ENCODE results near the gene CEP85. TPM values are rescaled to one million over a fixed set of nuclear protein-coding genes. Genes with fewer than 3 reads are reported as not detected.
"Not testable (repeated sequence)": the region's sequence is repeated elsewhere in the genome, so short reads cannot be mapped to it uniquely, and the experiment has no call there.

The CEP85 gene
- total RNA-seq, 1 experiment from 2014 or later = 19.7 TPM

GRCh38 chr1:26305667-26306289 is 71.8 kb downstream of the CEP85 start:
- Mint-ChIP-seq H3K27me3 (ENCODE audit: insufficient read depth, unreplicated experiment) (no peaks in the 10 kb centered on the region), H3K4me3 (ENCODE audit: unreplicated experiment) (peak overlapping the region; percentile 99), H3K4me1 (ENCODE audit: low read depth, unreplicated experiment) (peaks cover 12% of the 10 kb centered on the region), H3K27ac (ENCODE audit: unreplicated experiment) (peak overlapping the region; percentile 98), H3K36me3 (ENCODE audit: insufficient read depth, unreplicated experiment) (peaks cover 5% of the 10 kb centered on the region), H3K9me3 (ENCODE audit: unreplicated experiment) (no peaks in the 10 kb centered on the region)
- intact Hi-C loops (cut with micrococcal nuclease; ENCODE audit: unreplicated experiment) = no loop called here
- H3K36me3 ChIP-seq (ENCODE audit: control insufficient read depth, insufficient read depth, low read length) = no peaks in the 10 kb centered on the region
- BruUV-seq (replicated peaks) = TSS peak; percentile 62
- no peaks in the 10 kb centered on the region for H3K27me3 ChIP-seq (replicated peaks; ENCODE audit: control insufficient read depth, insufficient read depth, low read length)
- POLR2A ChIA-PET = no interaction called here
- no peak for TF ChIP-seq CTCF (IDR thresholded peaks at IDR 0.05; ENCODE audit: insufficient read depth in 1 of 2, low read depth in 1 of 2, low read length in 1 of 2, severe bottlenecking in 1 of 2, unreplicated experiment in 1 of 2)
- CTCF ChIA-PET = no interaction called here
- peak overlapping the region; percentile 87 for H3K4me3 ChIP-seq (ENCODE audit: low read depth, low read length)
- peak in 1 of 2 experiments; percentile 15 for DNase-seq
- H3K4me1 ChIP-seq = peaks cover 14% of the 10 kb centered on the region; the same call in 1 of the 2 replicates
- no peaks in the 10 kb centered on the region for H3K9me3 ChIP-seq

GRCh38 chr1:26306290-26307229 is 72.6 kb downstream of the CEP85 start, which contains the start of gene UBXN11:
Gene UBXN11, minus strand, starts transcription at chr1:26306636. Its CDS starts 3,753 bp downstream, at chr1:26302883.
- ChIA-PET CTCF (no interaction called here), POLR2A (no interaction called here)
- H3K36me3 ChIP-seq (ENCODE audit: control insufficient read depth, insufficient read depth, low read length) = no peaks in the 10 kb centered on the region
- no peaks in the 10 kb centered on the region for H3K27me3 ChIP-seq (replicated peaks; ENCODE audit: control insufficient read depth, insufficient read depth, low read length)
- peak within 1 kb of the TSS; percentile 99 for H3K4me3 Mint-ChIP-seq (ENCODE audit: unreplicated experiment)
- H3K27ac Mint-ChIP-seq (ENCODE audit: unreplicated experiment) = peak within 1 kb of the TSS; percentile 98
- H3K27me3 Mint-ChIP-seq (ENCODE audit: insufficient read depth, unreplicated experiment) = no peaks in the 10 kb centered on the region
- H3K9me3 Mint-ChIP-seq (ENCODE audit: unreplicated experiment) = no peaks in the 10 kb centered on the region
- TSS peak; percentile 85 for BruUV-seq (replicated peaks)
- H3K36me3 Mint-ChIP-seq (ENCODE audit: insufficient read depth, unreplicated experiment) = peaks cover 5% of the 10 kb centered on the region
- TF ChIP-seq CTCF (IDR thresholded peaks at IDR 0.05; ENCODE audit: insufficient read depth in 1 of 2, low read depth in 1 of 2, low read length in 1 of 2, severe bottlenecking in 1 of 2, unreplicated experiment in 1 of 2) = no peak
- intact Hi-C loops (cut with micrococcal nuclease; ENCODE audit: unreplicated experiment) = no loop called here
- peak within 1 kb of the TSS; percentile 87 for H3K4me3 ChIP-seq (ENCODE audit: low read depth, low read length)
- H3K9me3 ChIP-seq = no peaks in the 10 kb centered on the region
- peak; percentile 93 to 96 for DNase-seq
- peaks cover 12% of the 10 kb centered on the region for H3K4me1 Mint-ChIP-seq (ENCODE audit: low read depth, unreplicated experiment)
- H3K4me1 ChIP-seq = peaks cover 14% of the 10 kb centered on the region; the same call in 1 of the 2 replicates

GRCh38 chr1:26307363-26307781 is 73.4 kb downstream of the CEP85 start:
- CTCF ChIA-PET = interaction anchor here (0.7 kb wide), 1 partner anchor 20 kb away, joined by 7 read pairs; no protein-coding TSS in a partner anchor
- intact Hi-C loops (cut with micrococcal nuclease; ENCODE audit: unreplicated experiment) = no loop called here
- POLR2A ChIA-PET = interaction anchor here (1.5 kb wide), 1 partner anchor 11 kb away, joined by 5 read pairs; the partner anchor contains the start of gene CD52
- Histone ChIP-seq H3K4me3 (ENCODE audit: low read depth, low read length) (peak overlapping the region; percentile 41), H3K36me3 (ENCODE audit: control insufficient read depth, insufficient read depth, low read length) (no peaks in the 10 kb centered on the region), H3K27me3 (replicated peaks; ENCODE audit: control insufficient read depth, insufficient read depth, low read length) (no peaks in the 10 kb centered on the region), H3K9me3 (no peaks in the 10 kb centered on the region), H3K4me1 (peaks cover 14% of the 10 kb centered on the region; the same call in 1 of the 2 replicates)
- Mint-ChIP-seq H3K4me1 (ENCODE audit: low read depth, unreplicated experiment) (peaks cover 19% of the 10 kb centered on the region), H3K36me3 (ENCODE audit: insufficient read depth, unreplicated experiment) (peaks cover 12% of the 10 kb centered on the region), H3K4me3 (ENCODE audit: unreplicated experiment) (peak overlapping the region; percentile 99), H3K27me3 (ENCODE audit: insufficient read depth, unreplicated experiment) (no peaks in the 10 kb centered on the region), H3K9me3 (ENCODE audit: unreplicated experiment) (no peaks in the 10 kb centered on the region), H3K27ac (ENCODE audit: unreplicated experiment) (no peak overlapping the region)
- no TSS peak for BruUV-seq (replicated peaks)
- no peak for DNase-seq
- TF ChIP-seq CTCF (IDR thresholded peaks at IDR 0.05; ENCODE audit: insufficient read depth in 1 of 2, low read depth in 1 of 2, low read length in 1 of 2, severe bottlenecking in 1 of 2, unreplicated experiment in 1 of 2) = no peak

GRCh38 chr1:26307966-26308899 is 74.2 kb downstream of the CEP85 start:
- Mint-ChIP-seq H3K4me3 (ENCODE audit: unreplicated experiment) (peak overlapping the region; percentile 99), H3K36me3 (ENCODE audit: insufficient read depth, unreplicated experiment) (peaks cover 12% of the 10 kb centered on the region), H3K4me1 (ENCODE audit: low read depth, unreplicated experiment) (peaks cover 19% of the 10 kb centered on the region)
- CTCF ChIA-PET = interaction anchor here (0.7 kb wide), 2 partner anchors 21 to 31 kb away, joined by 5 to 7 read pairs; no protein-coding TSS in a partner anchor
- BruUV-seq (replicated peaks); intact Hi-C loops (cut with micrococcal nuclease; ENCODE audit: unreplicated experiment); H3K27me3 ChIP-seq (replicated peaks; ENCODE audit: control insufficient read depth, insufficient read depth, low read length); H3K4me1 ChIP-seq; H3K27me3 Mint-ChIP-seq (ENCODE audit: insufficient read depth, unreplicated experiment); H3K27ac Mint-ChIP-seq (ENCODE audit: unreplicated experiment); H3K4me3 ChIP-seq (ENCODE audit: low read depth, low read length); H3K9me3 Mint-ChIP-seq (ENCODE audit: unreplicated experiment); H3K36me3 ChIP-seq (ENCODE audit: control insufficient read depth, insufficient read depth, low read length); DNase-seq; H3K9me3 ChIP-seq: not testable (repeated sequence)
- POLR2A ChIA-PET = interaction anchor here (0.6 to 1.5 kb wide), 2 partner anchors 10 to 192 kb away, joined by 4 to 5 read pairs; partner anchors contain the start of gene CD52

Data from Caco-2 (cell line).